GM19025 (cell line): Measurements from ENCODE around the gene TNPO2.

ENCODE experiments used
- ATAC-seq: cut with Tn5 transposase; IDR thresholded peaks from one replicate; pipeline ENCODE4 v1.9.1; 2021; ENCODE audit warnings: mild to moderate bottlenecking, low read depth, moderate library complexity; ENCODE audit not compliant: unreplicated experiment

TNPO2 gene

GRCh38 chr19:12655546-12655945 is 68.2 kb downstream of the TNPO2 start:
- ATAC-seq, result no peak

DNA sequence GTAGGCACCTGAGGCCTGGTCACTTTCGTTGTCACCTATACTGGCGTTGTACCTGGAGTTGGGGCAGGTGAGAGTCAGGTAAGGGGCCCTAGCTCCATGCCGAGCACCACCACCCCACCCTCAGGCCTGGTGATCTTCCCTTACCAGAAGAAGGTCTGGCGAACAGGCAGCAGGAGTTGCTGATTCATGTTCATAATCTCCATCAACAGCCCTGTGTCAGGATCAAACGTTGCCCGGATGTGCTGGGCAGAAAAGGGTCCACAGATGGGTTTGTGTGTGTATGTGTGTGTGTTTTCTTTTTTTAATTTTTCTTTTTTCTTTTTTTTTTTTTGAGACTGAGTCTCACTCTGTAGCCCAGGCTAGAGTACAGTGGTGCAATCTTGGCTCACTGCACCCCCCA is 71.5 kb downstream of the TNPO2 start:
- no peak for ATAC-seq

DNA sequence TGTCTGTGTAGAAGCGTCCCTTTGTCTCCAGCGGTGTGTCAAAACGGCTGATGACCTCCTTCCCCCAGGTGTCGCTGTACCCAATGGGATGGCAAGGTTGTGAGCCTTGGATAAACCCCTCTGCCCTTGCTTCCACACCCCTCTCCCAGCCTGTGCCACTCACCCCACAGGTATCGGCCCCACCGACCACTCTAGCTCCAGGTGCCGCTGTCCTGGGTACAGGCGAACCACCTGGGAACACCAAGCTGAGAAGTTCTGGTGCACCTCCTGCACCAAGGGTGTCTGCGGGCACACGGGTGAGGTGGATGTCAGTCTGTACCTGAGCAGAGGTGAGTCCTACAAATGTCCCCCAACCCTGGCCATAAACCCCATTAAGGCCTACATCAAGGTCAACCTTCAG is 73.8 kb downstream of the TNPO2 start:
- no peak for ATAC-seq
